Adrenal gland (tissue), 12 donors: ENCODE results near the gene INTS1. TPM values are rescaled to one million over a fixed set of nuclear protein-coding genes. Genes with fewer than 3 reads are reported as not detected.

Experiments used
- DNase-seq, 7 donors: peaks; one replicate each; pipeline ENCODE4 v3.0.0-alpha.2; 2019 to 2020
- H3K27ac ChIP-seq, 5 donors: fragments of 200-600 bp; sonication (generic) in 4 of 5; 1 replicate in 3 of 5; 2 replicates in 2 of 5; pipeline versions ENCODE4 v1.5.1 to v1.8.0; 2016 to 2020; ENCODE audit warnings: mild to moderate bottlenecking in 1 of 5
- H3K27me3 ChIP-seq: fragments of 200-600 bp; 2 replicates; pipeline ENCODE4 v1.8.0; 2021
- H3K36me3 ChIP-seq, 2 donors: fragments of 200-600 bp; replicated peaks in 1 of 2; 1 replicate in 1 of 2; 2 replicates in 1 of 2; pipeline versions ENCODE4 v1.5.1 to v1.8.0; 2018 to 2022
- H3K4me1 ChIP-seq, 2 donors: fragments of 200-600 bp; replicated peaks in 1 of 2; 1 replicate in 1 of 2; 2 replicates in 1 of 2; pipeline versions ENCODE4 v1.5.1 to v1.8.0; 2018 to 2021
- H3K4me3 ChIP-seq, 4 donors: fragments of 200-600 bp; sonication (generic) in 3 of 4; one replicate each; pipeline ENCODE4 v1.5.1; 2016 to 2018
- H3K9me3 ChIP-seq, 3 donors: fragments of 200-600 bp; sonication (generic) in 1 of 3; replicated peaks in 1 of 3; 1 replicate in 2 of 3; 2 replicates in 1 of 3; pipeline versions ENCODE4 v1.5.1 to v1.8.0; 2016 to 2021
- CTCF ChIP-seq, 6 experiments: fragments of 450-650 bp in 4 of 6; fragments of 200-600 bp in 2 of 6; sonication (generic) in 1 of 6; IDR thresholded peaks; 1 replicate in 5 of 6; 2 replicates in 1 of 6; pipeline versions ENCODE4 v1.5.1 to v1.8.0; 2016 to 2021; ENCODE audit warnings: antibody characterized with exemption in 6 of 6, mild to moderate bottlenecking in 2 of 6, moderate library complexity in 1 of 6
- POLR2A ChIP-seq, 2 donors: fragments of 450-650 bp; IDR thresholded peaks; one replicate each; pipeline ENCODE4 v1.6.1; 2017; ENCODE audit warnings: antibody characterized with exemption in 2 of 2, mild to moderate bottlenecking in 2 of 2, moderate library complexity in 1 of 2
- WGBS, 4 donors: extraction: QIAGEN DNeasy Blood & Tissue Kit in 2 of 4; methylation state at CpG; one replicate each; pipeline versions ENCODE4 v1.1.5 to v1.1.7; 2013 to 2017; 5-methylcytosine and 5-hydroxymethylcytosine counted together
- intact Hi-C, 2 donors: fragments of 100-400 bp; cut with DNase I; formaldehyde crosslinking; loops; one replicate each; pipeline versions ENCODE4 v1.14.1 to v1.15.0; 2022 to 2023
- polyA plus RNA-seq, 3 donors: library from polyadenylated mRNA; stranded (reverse); fragments of 200-250 nt in 2 of 3; fragments of 350-450 nt in 1 of 3; fragmentation: Illumina TruSeq in 1 of 3; extraction: RNeasy Lipid Tissue Mini Kit (QIAGEN cat#74804) in 1 of 3; gene quantifications; one replicate each; pipeline ENCODE4 v1.2.3, GENCODE V29; 2013 to 2014
- total RNA-seq, 9 donors: library from RNA; depleted of rRNA in 4 of 9; stranded (reverse); fragments of >200 nt in 4 of 9; fragments of 120-200 nt in 1 of 9; fragmentation: NEBNext Ultra II Directional in 1 of 9; extraction: Animal tissue kit (Norgen Biotek cat#: 25700) in 1 of 9; gene quantifications; one replicate each; pipeline versions ENCODE4 v1.1.0 to v1.2.4, GENCODE V29; 2013 to 2023
- donor health status: healthy with polysubstance abuse.
- donor health status: Bipolar disorder and iron deficiency.
- donor health status: DM: yes; HTN: yes; CAD: no.
- donor health status: DM: no; HTN: no; CAD: no.
- donor health status: DM: no; HTN: no; CAD: no.
- donor health status: DM: yes; HTN: yes; CAD: no.

The INTS1 gene
- total and polyA plus RNA-seq, 12 donors, result 4.7 to 152 (median 72.8) TPM

DNA sequence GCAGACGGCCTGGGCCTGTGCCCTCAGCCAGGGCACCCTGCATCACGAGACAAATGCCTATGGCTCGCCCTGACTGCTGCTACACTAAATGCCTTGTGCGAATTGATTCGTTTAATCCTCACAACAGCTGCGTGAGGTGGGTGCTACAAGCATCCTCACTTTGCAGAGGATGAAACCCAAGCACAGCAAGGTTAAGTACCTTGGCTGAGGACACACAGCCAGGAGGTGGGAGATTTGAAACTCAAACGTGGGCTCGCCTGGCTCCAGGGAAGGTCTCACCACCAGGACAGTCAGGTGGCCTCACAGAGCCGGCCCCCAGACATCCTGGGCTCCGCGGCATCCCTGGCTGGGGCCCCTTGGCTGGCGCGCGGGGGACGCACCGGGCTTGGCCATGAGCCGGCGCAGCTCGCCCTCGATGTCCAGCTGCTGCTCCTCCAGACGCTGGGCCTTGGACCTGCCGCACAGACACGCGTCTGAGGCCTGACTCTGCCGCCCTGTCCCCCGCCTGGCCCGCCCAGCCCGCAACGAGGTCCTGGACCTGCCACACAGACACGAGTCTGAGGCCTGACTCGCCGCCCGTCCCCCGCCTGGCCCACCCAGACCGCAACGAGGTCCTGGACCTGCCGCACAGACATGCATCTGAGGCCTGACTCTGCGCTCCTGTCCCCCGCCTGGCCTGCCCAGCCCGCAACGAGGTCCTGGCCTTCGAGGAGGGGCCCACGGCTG, 66.9 kb downstream of the INTS1 start:
- Histone ChIP-seq H3K27me3 (no peaks in the 10 kb centered on the region), H3K4me3 (no peak overlapping the region), H3K9me3 (no peaks in the 10 kb centered on the region), H3K27ac (no peak overlapping the region), H3K4me1 (no peaks in the 10 kb centered on the region), H3K36me3 (peaks cover 0 to 60% of the 10 kb centered on the region in 2 donors)
- DNase-seq, result no peak
- 86 to 95% (median 90%) methylated on average over 21 to 43 of the region's 43 CpGs for WGBS, 4 donors
- intact Hi-C loops, result loop anchor here (5.0 kb wide), 1 partner anchor 35 kb away; no protein-coding TSS in a partner anchor
- TF ChIP-seq POLR2A (IDR thresholded peaks at IDR 0.05), result no peak
- TF ChIP-seq CTCF (IDR thresholded peaks at IDR 0.05), result no peak

GRCh38 chr7:1436608-1437007, 67.6 kb downstream of the INTS1 start:
- no peak for DNase-seq
- no peaks in the 10 kb centered on the region for H3K27me3 ChIP-seq
- TF ChIP-seq CTCF (IDR thresholded peaks at IDR 0.05), result no peak
- no peak for TF ChIP-seq POLR2A (IDR thresholded peaks at IDR 0.05)
- peaks cover 0 to 53% of the 10 kb centered on the region in 2 donors for H3K36me3 ChIP-seq
- H3K4me3 ChIP-seq, result no peak overlapping the region
- H3K27ac ChIP-seq, result no peak overlapping the region
- no peaks in the 10 kb centered on the region for H3K9me3 ChIP-seq
- 93 to 97% (median 95%) methylated on average over 8 to 20 of the region's 20 CpGs for WGBS, 4 donors
- H3K4me1 ChIP-seq, result no peaks in the 10 kb centered on the region
- intact Hi-C loops, result loop anchor here (5.0 kb wide), 1 partner anchor 36 kb away; no protein-coding TSS in a partner anchor

- Histone ChIP-seq H3K4me1 (no peaks in the 10 kb centered on the region), H3K9me3 (no peaks in the 10 kb centered on the region), H3K36me3 (peaks cover 0 to 43% of the 10 kb centered on the region in 2 donors), H3K27ac (no peak overlapping the region), H3K27me3 (no peaks in the 10 kb centered on the region), H3K4me3 (no peak overlapping the region)
- intact Hi-C loops, result loop anchor here (5.0 kb wide), 1 partner anchor 37 kb away; no protein-coding TSS in a partner anchor
- TF ChIP-seq CTCF (IDR thresholded peaks at IDR 0.05) (no peak), POLR2A (IDR thresholded peaks at IDR 0.05) (no peak)
- 83 to 88% (median 87%) methylated on average over 5 to 22 of the region's 22 CpGs for WGBS, 4 donors
- no peak for DNase-seq
Measured at GRCh38 chr7:1434891-1435670, 69.1 kb downstream of the INTS1 start.

- no peak for DNase-seq
- no peak overlapping the region for H3K27ac ChIP-seq
- H3K27me3 ChIP-seq, result no peaks in the 10 kb centered on the region
- no peak overlapping the region for H3K4me3 ChIP-seq
- intact Hi-C loops, result no loop called here
- no peaks in the 10 kb centered on the region for H3K4me1 ChIP-seq
- TF ChIP-seq CTCF (IDR thresholded peaks at IDR 0.05) (no peak), POLR2A (IDR thresholded peaks at IDR 0.05) (no peak)
- peaks cover 0 to 35% of the 10 kb centered on the region in 2 donors for H3K36me3 ChIP-seq
- no peaks in the 10 kb centered on the region for H3K9me3 ChIP-seq
- WGBS, 4 donors, result 82 to 100% (median 91%) methylated on average over 2 to 35 of the region's 35 CpGs
Measured at GRCh38 chr7:1434165-1434718, 69.9 kb downstream of the INTS1 start.
